Fibroblast of pulmonary artery (primary cell): ENCODE data around the gene WDCP.
A peak's percentile ranks its signal among the peaks of the same experiment; 100 is the strongest.

Experiments
- DNase-seq: peaks from one replicate; pipeline ENCODE4 v3.0.0-alpha.2; 2010; ENCODE audit warnings: low read depth
- H3K4me3 ChIP-seq: replicated peaks from 2 replicates; pipeline ENCODE4 v1.5.1; 2011; ENCODE audit warnings: low read depth, mild to moderate bottlenecking, control low read depth, low read length, moderate library complexity
- CTCF ChIP-seq: IDR thresholded peaks from 2 replicates; pipeline ENCODE4 v1.5.1; 2011; ENCODE audit warnings: mild to moderate bottlenecking, control low read depth, low read length, inconsistent platforms; ENCODE audit errors: missing control alignments

Gene WDCP

GRCh38 chr2:24075915-24076848 lies 29.0 kb upstream of the WDCP start, which contains the start of gene SF3B6:
Gene SF3B6, minus strand, starts transcription at chr2:24076326. Its CDS starts 97 bp downstream, at chr2:24076229.
- H3K4me3 ChIP-seq, result peak within 1 kb of the TSS; percentile 98
- peak; percentile 99 for DNase-seq
- TF ChIP-seq CTCF, result no peak

GRCh38 chr2:24075259-24075658 lies 28.1 kb upstream of the WDCP start:
- peak overlapping the region; percentile 98 for H3K4me3 ChIP-seq
- no peak for TF ChIP-seq CTCF
- DNase-seq, result no peak

- H3K4me3 ChIP-seq, result no peak overlapping the region
- TF ChIP-seq CTCF, result no peak
- no peak for DNase-seq
These were observed 26.6 kb upstream of the WDCP start for GRCh38 chr2:24073816-24074215.

- DNase-seq, result no peak
- TF ChIP-seq CTCF, result no peak
- H3K4me3 ChIP-seq, result no peak overlapping the region
These were observed 25.1 kb upstream of the WDCP start for GRCh38 chr2:24072259-24072658.

- DNase-seq, result no peak
- H3K4me3 ChIP-seq, result no peak overlapping the region
- no peak for TF ChIP-seq CTCF
These were observed 18.1 kb upstream of the WDCP start for GRCh38 chr2:24065341-24065740.

GRCh38 chr2:24058564-24059271 lies 11.5 kb upstream of the WDCP start:
- no peak for DNase-seq
- no peak overlapping the region for H3K4me3 ChIP-seq
- TF ChIP-seq CTCF, result no peak
